WTC11 (cell line): Measurements from ENCODE around the gene NTN1. TPM values are rescaled to one million over a fixed set of nuclear protein-coding genes. Genes with fewer than 3 reads are reported as not detected.

Experiments
- ATAC-seq: fragments of 200-7000 bp; cut with Tn5 transposase; 2 replicates; pipeline ENCODE4 v1.10.0; 2021; ENCODE audit warnings: mild to moderate bottlenecking, moderate library complexity
- CTCF ChIA-PET: fragments of 300-600 bp; sonication (Branson Sonifier 250); formaldehyde crosslinking; loops from one replicate; lab custom pipeline; 2021; ENCODE audit warnings: antibody characterized with exemption; lab: Charles Lee
- POLR2A ChIA-PET: fragments of 350-600 bp; sonication (Branson Sonifier 250); formaldehyde crosslinking; loops from one replicate; lab custom pipeline; 2021; ENCODE audit warnings: antibody characterized with exemption; lab: Charles Lee
- DNase-seq: peaks from one replicate; pipeline ENCODE4 v3.0.0; 2021; ENCODE audit warnings: low spot score
- H3K27ac Mint-ChIP-seq: 2 replicates; pipeline ENCODE4 v1.8.0; 2021; ENCODE audit warnings: mixed read lengths
- H3K27me3 Mint-ChIP-seq: 2 replicates; pipeline ENCODE4 v1.8.0; 2021; ENCODE audit warnings: low read depth, mild to moderate bottlenecking, moderate library complexity, mixed read lengths
- H3K36me3 Mint-ChIP-seq: 2 replicates; pipeline ENCODE4 v1.8.0; 2021; ENCODE audit warnings: mixed read lengths
- H3K4me1 Mint-ChIP-seq: 2 replicates; pipeline ENCODE4 v1.8.0; 2022; ENCODE audit warnings: mixed read lengths
- H3K4me3 Mint-ChIP-seq: 2 replicates; pipeline ENCODE4 v1.8.0; 2021; ENCODE audit warnings: mild to moderate bottlenecking, moderate library complexity, mixed read lengths
- H3K9me3 Mint-ChIP-seq: 2 replicates; pipeline ENCODE4 v1.8.0; 2021; ENCODE audit warnings: mixed read lengths
- CREB1 ChIP-seq: sonication (generic); formaldehyde crosslinking; IDR thresholded peaks from 2 replicates; pipeline ENCODE4 v1.8.0; 2023; ENCODE audit warnings: mild to moderate bottlenecking, missing genetic modification reagents
- CREM ChIP-seq: sonication (generic); formaldehyde crosslinking; IDR thresholded peaks from 2 replicates; pipeline ENCODE4 v1.8.1; 2022; ENCODE audit warnings: mild to moderate bottlenecking, missing genetic modification reagents, moderate library complexity
- FOXJ3 ChIP-seq: sonication (generic); formaldehyde crosslinking; IDR thresholded peaks from 2 replicates; pipeline ENCODE4 v1.9.0; 2021; ENCODE audit warnings: missing genetic modification reagents, mild to moderate bottlenecking, borderline replicate concordance
- GTF2I ChIP-seq: fragments of 250-450 bp; sonication (Bioruptor Pico); conservative IDR thresholded peaks from 2 replicates; pipeline ENCODE4 v1.4.0; 2021; ENCODE audit warnings: mild to moderate bottlenecking
- KAT7 ChIP-seq: sonication (generic); formaldehyde crosslinking; IDR thresholded peaks from 2 replicates; pipeline ENCODE4 v1.8.1; 2023; ENCODE audit warnings: missing genetic modification reagents, mild to moderate bottlenecking, borderline replicate concordance
- NFATC4 ChIP-seq: fragments of 250-450 bp; sonication (Bioruptor Pico); IDR thresholded peaks from 2 replicates; pipeline ENCODE4 v1.9.0; 2021; ENCODE audit warnings: mild to moderate bottlenecking
- NFYB ChIP-seq: sonication (generic); formaldehyde crosslinking; conservative IDR thresholded peaks from 2 replicates; pipeline ENCODE4 v1.8.0; 2022; ENCODE audit warnings: low read depth, missing genetic modification reagents
- NR1H2 ChIP-seq: sonication (generic); formaldehyde crosslinking; IDR thresholded peaks from 2 replicates; pipeline ENCODE4 v1.9.0; 2021; ENCODE audit warnings: mild to moderate bottlenecking, moderate library complexity, missing genetic modification reagents
- NR2C2 ChIP-seq: sonication (generic); formaldehyde crosslinking; IDR thresholded peaks from 2 replicates; pipeline ENCODE4 v1.8.0; 2022; ENCODE audit warnings: mild to moderate bottlenecking, missing genetic modification reagents
- NR3C1 ChIP-seq: sonication (generic); formaldehyde crosslinking; conservative IDR thresholded peaks from 2 replicates; pipeline ENCODE4 v1.8.1; 2023; ENCODE audit warnings: low read depth, mild to moderate bottlenecking, missing genetic modification reagents
- OVOL2 ChIP-seq: fragments of 250-450 bp; sonication (Bioruptor Pico); IDR thresholded peaks from 2 replicates; pipeline ENCODE4 v1.9.0; 2021; ENCODE audit warnings: mild to moderate bottlenecking, borderline replicate concordance
- RORB ChIP-seq: fragments of 250-450 bp; sonication (Bioruptor Pico); IDR thresholded peaks from 2 replicates; pipeline ENCODE4 v1.9.0; 2021; ENCODE audit warnings: mild to moderate bottlenecking
- SOX15 ChIP-seq: fragments of 250-450 bp; sonication (Bioruptor Pico); IDR thresholded peaks from 2 replicates; pipeline ENCODE4 v1.9.0; 2021; ENCODE audit warnings: mild to moderate bottlenecking
- SP1 ChIP-seq: sonication (generic); formaldehyde crosslinking; conservative IDR thresholded peaks from 2 replicates; pipeline ENCODE4 v1.8.1; 2022; ENCODE audit warnings: missing genetic modification reagents
- TP53 ChIP-seq: sonication (generic); formaldehyde crosslinking; IDR thresholded peaks from 2 replicates; pipeline ENCODE4 v1.8.1; 2023; ENCODE audit warnings: mild to moderate bottlenecking, missing genetic modification reagents
- ZNF138 ChIP-seq: sonication (generic); formaldehyde crosslinking; conservative IDR thresholded peaks from 2 replicates; pipeline ENCODE4 v1.8.1; 2022; ENCODE audit warnings: mild to moderate bottlenecking, moderate library complexity, missing genetic modification reagents
- ZNF219 ChIP-seq: sonication (generic); formaldehyde crosslinking; IDR thresholded peaks from 2 replicates; pipeline ENCODE4 v1.8.0; 2023; ENCODE audit warnings: missing genetic modification reagents, mild to moderate bottlenecking, borderline replicate concordance
- ZNF423 ChIP-seq: fragments of 250-450 bp; sonication (Bioruptor Pico); IDR thresholded peaks from 2 replicates; pipeline ENCODE4 v2.1.2; 2022; ENCODE audit warnings: mild to moderate bottlenecking, moderate library complexity
- ZNF671 ChIP-seq: fragments of 250-450 bp; sonication (Bioruptor Pico); IDR thresholded peaks from 2 replicates; pipeline ENCODE4 v1.8.0; 2021; ENCODE audit warnings: mild to moderate bottlenecking
- total RNA-seq: library from RNA; stranded (reverse); gene quantifications from 3 replicates; pipeline ENCODE4 v1.2.3, GENCODE V29; 2021
- TF ChIP-seq, protein P1 (sequence below): sonication (generic); formaldehyde crosslinking; IDR thresholded peaks from 2 replicates; pipeline ENCODE4 v1.8.1; 2023; ENCODE audit warnings: mild to moderate bottlenecking, missing genetic modification reagents
- TF ChIP-seq, protein P2 (sequence below): sonication (generic); formaldehyde crosslinking; IDR thresholded peaks from 2 replicates; pipeline ENCODE4 v1.8.1; 2022; ENCODE audit warnings: low read depth, mild to moderate bottlenecking, moderate library complexity, missing genetic modification reagents, borderline replicate concordance
- TF ChIP-seq, protein P3 (sequence below): sonication (generic); formaldehyde crosslinking; IDR thresholded peaks from 2 replicates; pipeline ENCODE4 v1.8.1; 2023; ENCODE audit warnings: mild to moderate bottlenecking, missing genetic modification reagents, borderline replicate concordance
- TF ChIP-seq, protein P4 (sequence below): sonication (generic); formaldehyde crosslinking; IDR thresholded peaks from 2 replicates; pipeline ENCODE4 v1.8.1; 2023; ENCODE audit warnings: mild to moderate bottlenecking, moderate library complexity, missing genetic modification reagents
- TF ChIP-seq, protein P5 (sequence below): sonication (generic); formaldehyde crosslinking; IDR thresholded peaks from 2 replicates; pipeline ENCODE4 v1.8.1; 2023; ENCODE audit warnings: mild to moderate bottlenecking, missing genetic modification reagents

The NTN1 gene
- total RNA-seq, 1 experiment from 2014 or later: 5.5 TPM

DNA sequence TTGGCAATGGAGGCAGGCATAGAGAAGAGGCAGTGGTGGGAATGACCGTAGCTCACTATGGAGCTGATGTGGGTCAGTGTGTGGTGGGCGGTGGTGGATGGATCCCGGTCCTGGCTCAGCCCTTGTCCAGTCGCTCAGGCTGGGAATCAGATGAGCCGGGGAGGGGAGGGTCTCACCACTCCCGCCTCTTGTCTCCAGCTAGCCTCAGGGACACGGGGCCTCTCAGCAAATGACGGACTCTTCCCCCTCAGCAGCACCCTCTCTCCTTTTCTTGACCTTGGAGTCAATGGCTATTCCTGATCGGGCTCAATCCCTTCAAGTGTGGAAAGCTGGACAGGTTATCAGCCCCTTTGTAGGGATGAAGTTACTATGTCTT is 208.5 kb downstream of the NTN1 start:
- no peaks in the 10 kb centered on the region for H3K9me3 Mint-ChIP-seq

DNA sequence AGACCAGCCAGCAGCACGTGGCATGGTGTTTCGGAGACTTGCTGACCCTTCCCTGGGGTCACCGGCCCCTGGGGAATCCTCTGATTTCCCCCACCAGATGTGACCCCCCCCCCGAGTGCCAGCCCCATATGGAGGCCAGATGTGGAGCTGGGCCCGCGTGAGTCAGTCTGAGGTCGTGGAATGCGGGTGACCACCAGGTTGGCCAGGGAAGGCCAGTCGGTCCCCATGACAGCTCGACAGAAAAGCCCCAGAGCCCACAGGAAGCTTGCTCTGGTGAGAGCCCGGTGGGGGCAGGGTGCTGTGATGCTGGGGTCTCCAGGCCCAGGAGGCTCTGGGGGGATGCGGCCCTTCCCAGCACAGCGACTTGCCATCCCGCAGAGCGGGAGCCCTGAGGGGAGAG is 209.0 kb downstream of the NTN1 start:
- no peaks in the 10 kb centered on the region for H3K36me3 Mint-ChIP-seq
- TF ChIP-seq, protein P1, sequence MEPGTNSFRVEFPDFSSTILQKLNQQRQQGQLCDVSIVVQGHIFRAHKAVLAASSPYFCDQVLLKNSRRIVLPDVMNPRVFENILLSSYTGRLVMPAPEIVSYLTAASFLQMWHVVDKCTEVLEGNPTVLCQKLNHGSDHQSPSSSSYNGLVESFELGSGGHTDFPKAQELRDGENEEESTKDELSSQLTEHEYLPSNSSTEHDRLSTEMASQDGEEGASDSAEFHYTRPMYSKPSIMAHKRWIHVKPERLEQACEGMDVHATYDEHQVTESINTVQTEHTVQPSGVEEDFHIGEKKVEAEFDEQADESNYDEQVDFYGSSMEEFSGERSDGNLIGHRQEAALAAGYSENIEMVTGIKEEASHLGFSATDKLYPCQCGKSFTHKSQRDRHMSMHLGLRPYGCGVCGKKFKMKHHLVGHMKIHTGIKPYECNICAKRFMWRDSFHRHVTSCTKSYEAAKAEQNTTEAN (CRISPR knock-in tag): no peak
- TF ChIP-seq GTF2I (CRISPR knock-in tag) (no peak), FOXJ3 (CRISPR knock-in tag) (no peak), NFYB (no peak), TP53 (no peak), NR2C2 (CRISPR knock-in tag) (no peak), CREB1 (CRISPR knock-in tag) (no peak), CREM (CRISPR knock-in tag) (no peak), NFATC4 (no peak), ZNF671 (CRISPR knock-in tag) (no peak), SP1 (CRISPR knock-in tag) (no peak), ZNF219 (CRISPR knock-in tag) (no peak), NR3C1 (no peak), RORB (CRISPR knock-in tag) (no peak)
- TF ChIP-seq, protein P2, sequence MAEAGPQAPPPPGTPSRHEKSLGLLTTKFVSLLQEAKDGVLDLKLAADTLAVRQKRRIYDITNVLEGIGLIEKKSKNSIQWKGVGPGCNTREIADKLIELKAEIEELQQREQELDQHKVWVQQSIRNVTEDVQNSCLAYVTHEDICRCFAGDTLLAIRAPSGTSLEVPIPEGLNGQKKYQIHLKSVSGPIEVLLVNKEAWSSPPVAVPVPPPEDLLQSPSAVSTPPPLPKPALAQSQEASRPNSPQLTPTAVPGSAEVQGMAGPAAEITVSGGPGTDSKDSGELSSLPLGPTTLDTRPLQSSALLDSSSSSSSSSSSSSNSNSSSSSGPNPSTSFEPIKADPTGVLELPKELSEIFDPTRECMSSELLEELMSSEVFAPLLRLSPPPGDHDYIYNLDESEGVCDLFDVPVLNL (CRISPR knock-in tag): no peak
- TF ChIP-seq, protein P3, sequence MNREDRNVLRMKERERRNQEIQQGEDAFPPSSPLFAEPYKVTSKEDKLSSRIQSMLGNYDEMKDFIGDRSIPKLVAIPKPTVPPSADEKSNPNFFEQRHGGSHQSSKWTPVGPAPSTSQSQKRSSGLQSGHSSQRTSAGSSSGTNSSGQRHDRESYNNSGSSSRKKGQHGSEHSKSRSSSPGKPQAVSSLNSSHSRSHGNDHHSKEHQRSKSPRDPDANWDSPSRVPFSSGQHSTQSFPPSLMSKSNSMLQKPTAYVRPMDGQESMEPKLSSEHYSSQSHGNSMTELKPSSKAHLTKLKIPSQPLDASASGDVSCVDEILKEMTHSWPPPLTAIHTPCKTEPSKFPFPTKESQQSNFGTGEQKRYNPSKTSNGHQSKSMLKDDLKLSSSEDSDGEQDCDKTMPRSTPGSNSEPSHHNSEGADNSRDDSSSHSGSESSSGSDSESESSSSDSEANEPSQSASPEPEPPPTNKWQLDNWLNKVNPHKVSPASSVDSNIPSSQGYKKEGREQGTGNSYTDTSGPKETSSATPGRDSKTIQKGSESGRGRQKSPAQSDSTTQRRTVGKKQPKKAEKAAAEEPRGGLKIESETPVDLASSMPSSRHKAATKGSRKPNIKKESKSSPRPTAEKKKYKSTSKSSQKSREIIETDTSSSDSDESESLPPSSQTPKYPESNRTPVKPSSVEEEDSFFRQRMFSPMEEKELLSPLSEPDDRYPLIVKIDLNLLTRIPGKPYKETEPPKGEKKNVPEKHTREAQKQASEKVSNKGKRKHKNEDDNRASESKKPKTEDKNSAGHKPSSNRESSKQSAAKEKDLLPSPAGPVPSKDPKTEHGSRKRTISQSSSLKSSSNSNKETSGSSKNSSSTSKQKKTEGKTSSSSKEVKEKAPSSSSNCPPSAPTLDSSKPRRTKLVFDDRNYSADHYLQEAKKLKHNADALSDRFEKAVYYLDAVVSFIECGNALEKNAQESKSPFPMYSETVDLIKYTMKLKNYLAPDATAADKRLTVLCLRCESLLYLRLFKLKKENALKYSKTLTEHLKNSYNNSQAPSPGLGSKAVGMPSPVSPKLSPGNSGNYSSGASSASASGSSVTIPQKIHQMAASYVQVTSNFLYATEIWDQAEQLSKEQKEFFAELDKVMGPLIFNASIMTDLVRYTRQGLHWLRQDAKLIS: no peak
- TF ChIP-seq, protein P4, sequence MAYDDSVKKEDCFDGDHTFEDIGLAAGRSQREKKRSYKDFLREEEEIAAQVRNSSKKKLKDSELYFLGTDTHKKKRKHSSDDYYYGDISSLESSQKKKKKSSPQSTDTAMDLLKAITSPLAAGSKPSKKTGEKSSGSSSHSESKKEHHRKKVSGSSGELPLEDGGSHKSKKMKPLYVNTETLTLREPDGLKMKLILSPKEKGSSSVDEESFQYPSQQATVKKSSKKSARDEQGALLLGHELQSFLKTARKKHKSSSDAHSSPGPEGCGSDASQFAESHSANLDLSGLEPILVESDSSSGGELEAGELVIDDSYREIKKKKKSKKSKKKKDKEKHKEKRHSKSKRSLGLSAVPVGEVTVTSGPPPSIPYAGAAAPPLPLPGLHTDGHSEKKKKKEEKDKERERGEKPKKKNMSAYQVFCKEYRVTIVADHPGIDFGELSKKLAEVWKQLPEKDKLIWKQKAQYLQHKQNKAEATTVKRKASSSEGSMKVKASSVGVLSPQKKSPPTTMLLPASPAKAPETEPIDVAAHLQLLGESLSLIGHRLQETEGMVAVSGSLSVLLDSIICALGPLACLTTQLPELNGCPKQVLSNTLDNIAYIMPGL (CRISPR knock-in tag): no peak
- TF ChIP-seq, protein P5, sequence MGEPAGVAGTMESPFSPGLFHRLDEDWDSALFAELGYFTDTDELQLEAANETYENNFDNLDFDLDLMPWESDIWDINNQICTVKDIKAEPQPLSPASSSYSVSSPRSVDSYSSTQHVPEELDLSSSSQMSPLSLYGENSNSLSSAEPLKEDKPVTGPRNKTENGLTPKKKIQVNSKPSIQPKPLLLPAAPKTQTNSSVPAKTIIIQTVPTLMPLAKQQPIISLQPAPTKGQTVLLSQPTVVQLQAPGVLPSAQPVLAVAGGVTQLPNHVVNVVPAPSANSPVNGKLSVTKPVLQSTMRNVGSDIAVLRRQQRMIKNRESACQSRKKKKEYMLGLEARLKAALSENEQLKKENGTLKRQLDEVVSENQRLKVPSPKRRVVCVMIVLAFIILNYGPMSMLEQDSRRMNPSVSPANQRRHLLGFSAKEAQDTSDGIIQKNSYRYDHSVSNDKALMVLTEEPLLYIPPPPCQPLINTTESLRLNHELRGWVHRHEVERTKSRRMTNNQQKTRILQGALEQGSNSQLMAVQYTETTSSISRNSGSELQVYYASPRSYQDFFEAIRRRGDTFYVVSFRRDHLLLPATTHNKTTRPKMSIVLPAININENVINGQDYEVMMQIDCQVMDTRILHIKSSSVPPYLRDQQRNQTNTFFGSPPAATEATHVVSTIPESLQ (CRISPR knock-in tag): no peak
- TF ChIP-seq, all 79 proteins: peak for 0
- Mint-ChIP-seq H3K27ac (no peak overlapping the region), H3K9me3 (no peaks in the 10 kb centered on the region), H3K4me3 (no peak overlapping the region), H3K27me3 (no peaks in the 10 kb centered on the region), H3K4me1 (peaks cover 1% of the 10 kb centered on the region; the same call in 1 of the 2 replicates)
- ChIA-PET CTCF (interaction anchor here (1.4 kb wide), 1 partner anchor 68 kb away, joined by 4 read pairs; no protein-coding TSS in a partner anchor), POLR2A (no interaction called here)
- ATAC-seq: no peak
- no peak for DNase-seq

More for the DNA sequence above, 208.5 kb downstream of the NTN1 start:
- Mint-ChIP-seq H3K27me3 (no peaks in the 10 kb centered on the region), H3K27ac (no peak overlapping the region), H3K4me1 (peaks cover 4% of the 10 kb centered on the region; the same call in 1 of the 2 replicates), H3K4me3 (no peak overlapping the region), H3K36me3 (no peaks in the 10 kb centered on the region)
- ATAC-seq: no peak
- DNase-seq: no peak
- TF ChIP-seq ZNF423 (CRISPR knock-in tag) (no peak), KAT7 (CRISPR knock-in tag) (no peak), SOX15 (no peak), NR1H2 (CRISPR knock-in tag) (no peak), ZNF138 (CRISPR knock-in tag) (no peak), OVOL2 (CRISPR knock-in tag) (no peak)
- ChIA-PET POLR2A (no interaction called here), CTCF (interaction anchor here (0.5 to 1.4 kb wide), 2 partner anchors 60 to 67 kb away, joined by 3 to 4 read pairs; no protein-coding TSS in a partner anchor)
